ENCODE data around the gene ZNF683.
A peak's percentile ranks its signal among the peaks of the same experiment; 100 is the strongest.
"Not testable (repeated sequence)": the region's sequence is repeated elsewhere in the genome, so short reads cannot be mapped to it uniquely, and the experiment has no call there.

The ZNF683 gene

DNA sequence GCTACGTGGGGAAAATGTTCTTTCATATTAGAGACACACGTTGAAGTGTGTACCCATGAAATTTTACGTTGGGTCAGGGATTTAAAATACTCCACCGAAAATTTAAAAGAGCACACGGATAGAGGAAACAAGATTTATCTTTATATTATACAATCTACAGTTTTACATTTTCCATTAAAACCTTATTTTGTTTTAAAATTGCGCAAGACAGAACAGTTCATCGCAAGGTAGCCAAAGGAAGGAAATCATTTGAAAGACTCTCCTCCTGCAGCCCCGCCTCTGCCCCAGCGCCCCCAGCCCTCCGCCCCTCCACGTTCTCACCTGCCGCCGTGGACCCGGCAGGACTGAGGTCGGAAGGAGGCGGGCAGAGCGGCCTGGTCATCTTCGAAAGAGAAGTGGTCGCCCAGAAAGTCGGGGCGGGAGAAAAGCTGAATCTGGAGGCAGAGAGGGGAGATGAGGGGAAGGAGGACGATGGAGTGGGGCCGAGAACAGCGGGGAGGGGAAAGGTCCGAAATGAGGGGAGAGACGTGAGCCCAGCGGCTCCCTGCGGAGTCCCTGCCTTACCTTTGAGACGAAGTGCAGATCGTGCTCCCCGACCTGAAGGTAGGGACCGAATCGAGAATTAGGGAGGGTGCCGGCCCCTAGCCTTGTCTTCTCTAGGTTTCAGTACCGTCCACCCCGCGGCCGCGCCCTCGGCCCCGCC lies 36.6 kb downstream of the ZNF683 start:
- no peak for DNase-seq

DNA sequence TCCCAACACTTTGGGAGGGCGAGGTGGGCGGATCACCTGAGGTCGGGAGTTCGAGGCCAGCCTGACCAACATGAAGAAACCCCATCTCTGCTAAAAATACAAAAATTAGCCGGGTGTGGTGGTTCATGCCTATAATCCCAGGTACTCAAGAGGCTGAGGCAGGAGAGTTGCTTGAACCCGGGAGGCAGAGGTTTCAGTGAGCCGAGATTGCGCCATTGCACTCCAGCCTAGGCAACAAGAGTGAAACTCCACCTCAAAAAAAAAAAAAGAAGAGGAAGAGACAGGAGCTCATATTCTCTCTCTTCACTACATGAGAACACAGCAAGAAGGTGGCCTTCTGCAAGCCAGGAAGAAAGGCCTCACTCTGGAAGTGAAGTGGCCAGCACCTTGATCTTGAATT lies 39.2 kb downstream of the ZNF683 start:
- DNase-seq: not testable (repeated sequence)

DNA sequence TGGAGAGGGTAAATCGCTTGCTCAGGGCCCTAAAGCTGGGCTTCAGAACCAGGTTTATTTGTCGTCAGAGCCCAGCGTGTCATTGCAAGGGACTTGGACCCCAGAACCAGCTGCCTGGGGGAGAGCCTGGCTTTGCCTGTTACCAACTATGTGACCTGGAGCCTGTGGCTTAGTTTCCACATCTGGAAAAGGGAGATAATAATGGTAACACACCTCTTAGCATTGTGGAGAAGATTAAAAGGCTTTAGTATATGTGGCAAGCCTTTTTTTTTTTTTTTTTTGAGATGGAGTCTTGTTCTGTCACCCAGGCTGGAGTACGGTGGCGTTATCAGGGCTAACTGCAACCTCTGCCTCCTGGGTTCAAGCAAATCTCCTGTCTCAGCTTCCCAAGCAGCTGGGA lies 42.3 kb downstream of the ZNF683 start:
- no peak for DNase-seq

DNA sequence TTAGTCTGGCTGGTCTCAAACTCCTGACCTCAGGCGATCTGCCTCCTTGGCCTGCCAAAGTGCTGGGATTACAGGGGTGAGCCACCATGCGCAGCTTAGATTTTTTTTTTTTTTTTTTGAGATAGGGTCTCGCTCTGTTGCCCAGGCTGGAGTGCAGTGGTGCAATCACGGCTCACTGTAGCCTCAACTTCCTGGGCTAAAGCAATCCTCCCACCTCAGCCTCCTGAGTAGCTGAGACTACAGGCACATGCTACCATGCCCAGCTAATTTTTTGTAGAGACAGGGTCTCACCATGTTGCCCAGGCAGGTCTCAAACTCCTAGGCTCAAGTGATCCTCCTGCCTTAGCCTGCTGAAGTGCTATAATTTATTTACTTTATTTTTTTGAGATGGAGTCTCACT lies 43.2 kb downstream of the ZNF683 start:
- DNase-seq: not testable (repeated sequence)

DNA sequence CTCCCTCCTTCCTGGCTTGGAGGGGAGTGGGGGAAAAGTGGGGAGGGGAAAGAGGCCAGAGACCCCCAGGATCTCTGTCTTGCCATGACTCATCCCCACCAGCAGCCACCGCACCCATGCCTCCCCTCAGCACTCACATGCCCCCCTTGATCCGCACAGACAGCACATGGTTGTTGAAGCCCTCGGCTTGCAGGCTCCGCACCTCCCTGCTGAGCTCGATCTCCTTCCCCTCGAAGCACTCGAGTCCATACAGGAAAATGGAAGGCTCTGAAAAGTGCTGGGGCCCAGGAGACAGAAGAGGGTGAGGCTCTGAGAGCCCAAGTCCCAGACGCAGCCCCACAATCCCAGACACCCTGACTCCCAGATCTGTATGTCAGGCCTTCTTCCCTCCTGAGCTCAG lies 44.0 kb downstream of the ZNF683 start:
- no peak for DNase-seq

DNA sequence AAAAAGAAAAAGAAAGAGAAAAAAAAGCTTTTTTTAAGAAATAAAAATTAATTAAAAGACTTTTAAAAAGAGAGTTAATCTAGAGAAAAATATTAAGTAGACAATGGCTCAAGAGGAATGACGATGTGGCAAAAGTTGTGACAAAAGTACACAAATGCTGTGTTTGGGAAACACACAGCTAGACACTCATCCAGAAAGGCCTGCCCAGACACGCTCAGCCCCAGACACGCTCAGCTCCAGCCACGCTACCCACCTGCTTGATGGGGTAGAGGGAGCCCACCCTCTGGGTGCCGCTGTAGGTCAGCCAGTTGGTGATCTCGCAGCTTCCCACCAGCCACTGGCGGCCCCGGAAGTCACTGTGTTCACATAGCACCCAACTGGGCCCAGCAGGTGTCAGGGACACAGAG lies 44.6 kb downstream of the ZNF683 start:
- DNase-seq: no peak

DNA sequence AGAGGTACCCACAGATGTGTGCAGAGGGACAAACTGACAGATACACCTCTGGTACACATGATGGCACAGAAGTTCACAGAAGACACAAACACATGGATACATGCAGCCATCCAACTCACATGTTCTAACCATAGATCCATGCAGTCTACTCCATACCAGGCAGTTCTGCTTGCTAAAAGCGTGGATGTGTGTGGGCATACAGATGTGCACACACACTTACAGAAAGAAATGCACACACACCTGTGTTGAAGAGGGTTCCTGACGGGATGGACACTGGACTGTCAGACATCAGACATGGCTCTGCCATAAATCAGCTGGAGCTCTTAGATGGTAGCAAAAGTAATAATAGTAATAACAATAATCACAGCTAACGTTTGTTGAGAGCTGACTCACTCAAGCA lies 48.0 kb downstream of the ZNF683 start:
- no peak for DNase-seq

DNA sequence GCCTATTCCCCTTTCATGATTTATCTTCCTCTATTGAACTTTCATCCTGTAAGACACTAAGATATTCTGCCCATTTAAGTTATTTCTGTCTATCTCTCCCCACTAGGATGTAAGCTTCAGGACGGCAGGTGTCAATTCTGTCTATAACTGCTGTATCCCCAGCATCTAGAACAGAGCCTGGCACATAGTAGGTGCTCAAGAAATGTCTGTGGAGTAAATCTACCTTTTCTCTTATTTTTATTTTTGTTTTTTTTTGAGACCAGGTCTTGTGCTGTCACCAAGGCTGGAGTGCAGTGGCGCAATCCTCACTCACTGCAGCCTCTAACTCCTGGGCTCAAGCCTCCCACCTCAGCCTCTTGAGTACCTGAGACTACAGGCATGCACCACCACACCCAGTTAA lies 49.2 kb downstream of the ZNF683 start:
- no peak for DNase-seq

DNA sequence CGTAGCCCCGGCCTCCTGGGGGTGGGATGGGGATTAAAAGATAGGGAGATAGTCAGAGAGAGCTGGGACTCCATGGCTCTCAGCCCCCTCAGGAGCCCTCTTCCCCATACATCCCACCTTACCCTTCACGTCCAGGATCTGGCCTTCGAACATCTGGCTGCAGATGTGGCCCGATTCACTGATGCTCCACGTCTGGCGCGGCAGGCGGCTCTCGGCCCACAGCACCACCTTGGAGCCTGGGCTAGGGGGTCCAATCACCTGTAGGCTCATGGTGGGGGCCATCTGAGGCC lies 50.6 kb downstream of the ZNF683 start:
- no peak for DNase-seq

DNA sequence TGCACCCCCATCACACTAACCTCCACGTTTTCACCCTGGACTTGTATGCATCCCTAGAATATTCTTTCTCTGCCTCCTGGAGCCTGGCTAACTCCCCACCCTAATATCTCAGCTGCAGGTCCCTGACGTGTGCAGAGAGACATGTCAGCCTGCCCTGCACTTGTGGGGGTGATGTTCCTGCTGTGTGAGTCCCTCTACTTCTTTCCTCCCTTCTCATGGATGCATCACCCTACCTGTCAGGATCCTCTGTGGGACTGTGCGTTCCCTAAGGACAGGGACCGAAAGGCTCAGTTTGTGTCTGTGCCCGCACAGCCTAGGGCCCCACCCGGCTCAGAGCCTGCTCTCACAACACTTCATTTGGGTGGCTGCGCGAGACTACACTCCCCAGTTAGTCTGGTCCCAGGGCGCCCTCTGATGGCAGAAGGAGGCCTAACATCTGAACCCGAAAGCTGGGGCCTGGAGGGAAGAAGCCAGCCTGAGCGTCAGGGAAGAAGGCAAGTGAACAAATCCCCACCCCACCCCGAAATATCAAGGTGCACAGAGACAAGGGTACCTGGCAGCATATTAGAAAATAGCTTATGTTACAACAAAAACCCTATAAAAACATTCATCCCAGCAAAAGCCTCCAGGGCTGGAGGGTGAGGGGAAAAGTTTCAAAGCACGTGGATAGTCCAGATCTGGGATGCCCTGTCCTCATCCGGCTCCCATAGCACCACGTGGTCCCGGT lies 51.1 kb downstream of the ZNF683 start:
- DNase-seq: peak; percentile 53

DNA sequence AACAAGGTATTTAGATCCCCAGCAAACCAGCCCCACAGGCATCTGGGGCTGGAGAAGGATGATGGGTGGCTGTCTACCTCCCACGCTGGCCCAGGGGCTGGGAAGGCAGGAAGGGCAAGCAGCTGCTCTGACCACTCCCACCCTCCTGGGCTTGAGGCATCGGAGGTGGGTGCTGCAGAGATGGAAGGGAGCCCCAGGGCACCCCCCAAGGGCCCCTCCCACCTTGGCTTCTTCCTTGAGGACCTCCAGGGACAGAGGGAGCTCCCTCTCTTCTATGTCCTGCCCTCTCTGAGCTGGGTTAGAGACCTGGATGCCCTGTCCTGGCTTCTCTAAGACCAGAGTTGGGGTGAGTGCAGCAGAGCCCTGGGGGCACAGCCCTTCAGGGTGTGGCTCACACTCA lies 51.7 kb downstream of the ZNF683 start:
- no peak for DNase-seq

DNA sequence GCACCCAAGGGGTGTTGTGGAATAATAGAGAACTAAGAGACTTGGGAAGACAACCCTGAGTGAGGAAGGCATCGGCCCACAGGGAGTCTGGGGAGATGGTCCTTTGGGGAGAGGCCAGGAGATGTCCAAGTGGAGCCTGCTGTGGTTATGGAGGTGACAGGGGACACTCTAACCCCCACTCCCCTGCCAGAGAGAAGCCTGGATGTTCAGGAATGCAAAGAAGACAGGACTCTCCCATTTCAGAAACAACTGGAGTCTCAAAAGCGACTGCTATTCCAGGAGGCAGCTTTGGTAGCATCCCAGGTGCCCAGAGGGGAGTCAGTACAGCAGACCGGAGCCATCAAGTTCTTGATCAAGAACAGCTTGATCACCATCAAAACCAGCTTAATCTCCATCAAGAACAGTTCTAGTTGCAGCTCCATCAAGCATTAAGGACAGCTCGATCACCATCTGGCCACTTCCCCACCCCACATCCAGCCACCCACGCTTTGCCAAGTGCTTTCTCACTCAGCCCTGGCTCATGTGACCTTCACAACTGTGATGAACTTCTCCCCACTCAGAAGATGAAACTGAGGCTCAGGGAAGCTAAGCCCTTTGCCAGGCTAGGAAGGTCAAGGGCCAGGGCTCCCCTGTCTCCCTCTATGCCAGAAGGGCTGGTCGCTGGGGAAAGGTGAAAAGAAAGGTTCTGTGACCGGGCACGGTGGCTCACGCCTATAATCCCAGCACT lies 54.0 kb downstream of the ZNF683 start:
- no peak for DNase-seq

DNA sequence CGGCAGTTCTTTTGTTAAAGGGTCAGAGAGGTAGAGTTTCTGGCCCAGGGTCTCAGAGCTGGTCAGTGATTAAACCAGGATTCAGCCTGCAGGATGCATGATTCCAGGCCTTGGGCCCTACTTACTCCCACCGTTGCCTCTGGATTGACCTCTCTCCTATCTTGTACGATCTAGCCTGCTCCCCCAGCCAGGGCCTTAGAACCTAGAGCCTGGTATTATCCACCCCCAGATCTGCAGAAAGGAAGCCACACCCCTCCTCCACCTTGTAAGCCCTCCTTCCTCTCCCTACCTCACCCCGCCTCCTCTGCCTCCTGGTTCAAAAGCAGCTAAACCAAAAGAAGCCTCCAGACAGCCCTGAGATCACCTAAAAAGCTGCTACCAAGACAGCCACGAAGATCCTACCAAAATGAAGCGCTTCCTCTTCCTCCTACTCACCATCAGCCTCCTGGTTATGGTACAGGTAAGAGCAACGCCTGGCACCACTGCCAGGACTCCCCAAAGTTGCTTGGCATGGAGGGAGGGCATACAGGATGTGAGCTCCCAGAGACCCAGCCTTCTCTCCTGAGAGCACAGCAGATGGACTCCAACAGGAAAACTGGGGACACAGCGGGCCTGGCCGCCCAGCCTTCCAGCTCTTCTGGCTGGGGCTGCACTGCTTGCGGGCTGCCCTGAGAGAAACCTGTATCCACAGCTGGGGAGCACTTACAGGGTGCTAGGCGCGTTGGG lies 54.8 kb downstream of the ZNF683 start, which contains the start of gene CD52:
TSS of gene CD52 (plus strand) at position 347 of the 726 bp plus-strand sequence. CDS start at position 407, 60 bp downstream.
- DNase-seq: no peak

DNA sequence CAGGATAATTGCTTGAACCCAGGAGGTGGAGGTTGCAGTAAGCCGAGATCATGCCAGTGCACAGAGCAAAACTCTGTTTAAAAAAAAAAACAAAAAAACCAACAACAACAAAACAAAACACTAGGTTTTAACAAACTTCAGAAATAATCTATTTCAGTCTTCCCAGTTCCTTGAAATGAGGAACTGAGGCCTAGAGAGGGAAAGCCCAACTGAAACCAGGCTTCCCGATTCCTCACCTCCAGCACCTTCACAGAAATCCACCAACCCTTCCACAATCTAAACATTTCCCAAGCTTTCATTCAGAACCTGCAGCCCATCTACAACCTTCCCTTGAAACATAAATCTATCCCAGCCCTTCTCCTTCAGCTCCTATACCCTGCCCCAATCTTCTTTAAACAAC lies 55.4 kb downstream of the ZNF683 start:
- DNase-seq: no peak

DNA sequence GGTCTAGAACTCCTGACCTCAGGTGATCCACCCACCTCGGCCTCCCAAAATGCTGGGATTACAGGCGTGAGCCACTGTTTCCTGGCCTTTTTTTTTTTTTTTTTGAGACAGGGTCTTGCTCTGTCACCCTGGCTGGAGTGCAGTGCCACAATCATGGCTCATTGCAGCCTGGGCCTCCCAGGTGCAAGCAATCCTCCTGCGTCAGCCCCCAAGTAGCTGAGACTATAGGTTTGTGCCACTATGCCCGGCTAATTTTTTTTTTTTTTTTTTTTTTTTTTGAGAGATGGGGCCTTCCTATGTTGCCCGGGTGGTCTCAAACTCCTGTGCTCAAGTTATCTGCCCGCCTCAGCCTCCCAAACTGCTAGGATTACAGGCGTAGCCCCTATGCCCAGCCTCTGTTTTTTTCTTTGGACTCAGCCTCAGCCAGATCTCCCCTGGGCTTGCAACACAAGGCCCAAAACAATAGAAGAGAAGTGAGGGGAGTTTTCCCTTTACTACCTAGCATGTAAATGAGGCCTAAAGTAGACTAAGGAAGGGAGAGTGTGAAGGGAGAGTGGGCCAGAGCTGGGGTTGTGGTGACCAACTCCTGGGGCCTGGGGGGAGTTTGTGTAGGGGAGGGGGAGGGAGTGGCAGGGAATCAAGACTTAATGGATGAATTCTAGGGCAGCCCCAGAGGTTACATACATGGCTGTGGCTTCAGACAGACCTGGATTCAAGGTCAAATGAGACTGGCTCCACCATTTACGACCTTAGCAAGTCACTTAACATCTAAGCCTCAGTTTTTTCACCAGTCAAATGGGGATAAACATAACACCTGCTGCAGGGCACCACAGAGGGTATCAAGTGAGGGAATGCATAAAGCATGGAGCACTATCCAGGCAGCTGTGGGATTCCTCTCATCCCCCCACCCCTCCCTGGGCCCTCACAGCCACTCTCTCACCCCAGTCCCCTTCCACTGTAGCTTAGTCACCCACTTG lies 56.4 kb downstream of the ZNF683 start:
- no peak for DNase-seq

DNA sequence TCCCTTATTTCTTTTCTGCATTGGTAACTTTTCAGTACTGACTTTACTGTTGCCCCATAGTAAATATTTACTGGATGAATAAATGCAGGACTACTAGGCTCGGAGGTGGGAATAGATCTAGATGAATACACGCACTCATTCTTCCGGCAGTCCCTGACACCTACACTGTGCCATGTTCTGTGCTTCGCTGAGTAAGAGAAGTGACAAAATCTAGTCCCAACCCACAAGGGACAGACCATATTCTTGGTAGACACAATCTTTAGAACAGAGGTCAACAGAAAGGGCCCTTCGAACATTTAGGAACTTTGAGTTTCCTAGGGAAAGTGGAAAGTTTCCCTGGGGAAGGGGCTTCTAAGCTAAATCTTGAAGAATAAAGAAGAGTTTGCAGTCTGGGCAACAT lies 58.0 kb downstream of the ZNF683 start:
- no peak for DNase-seq

Data from GOT3 (cell line).